Measurements from ENCODE around the gene CTNS.
A peak's percentile ranks its signal among the peaks of the same experiment; 100 is the strongest.

CTNS gene

DNA sequence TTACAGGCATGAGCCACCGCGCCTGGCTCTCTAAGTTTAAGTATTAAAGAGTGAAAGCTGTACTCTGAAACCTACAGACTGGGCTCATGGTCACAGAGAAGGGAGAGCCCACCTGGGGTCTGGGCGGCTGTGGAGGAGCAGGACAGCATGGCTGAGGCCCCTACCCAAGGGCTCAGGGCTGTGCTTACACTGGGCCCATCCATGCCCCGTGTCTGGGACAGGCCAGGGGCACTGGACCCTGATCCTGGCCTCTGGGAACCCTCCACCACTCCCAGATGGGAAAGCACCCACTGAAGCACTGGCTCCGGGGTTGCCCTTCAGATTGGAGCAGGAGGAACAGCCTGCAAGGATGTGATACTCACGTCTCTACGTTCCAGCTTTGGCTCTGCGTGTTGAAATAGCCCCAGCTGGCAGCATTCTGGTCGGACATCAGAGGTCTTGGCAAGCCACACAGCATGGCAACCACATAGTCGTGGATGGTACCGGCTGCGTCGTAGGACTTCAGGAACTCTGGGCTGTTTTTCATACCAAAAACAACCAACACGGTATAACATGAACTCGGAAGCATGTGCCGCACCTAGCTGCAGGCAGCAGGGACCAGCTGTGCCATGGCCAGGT, 13.5 kb upstream of the CTNS start:
- DNase-seq = no peak

DNA sequence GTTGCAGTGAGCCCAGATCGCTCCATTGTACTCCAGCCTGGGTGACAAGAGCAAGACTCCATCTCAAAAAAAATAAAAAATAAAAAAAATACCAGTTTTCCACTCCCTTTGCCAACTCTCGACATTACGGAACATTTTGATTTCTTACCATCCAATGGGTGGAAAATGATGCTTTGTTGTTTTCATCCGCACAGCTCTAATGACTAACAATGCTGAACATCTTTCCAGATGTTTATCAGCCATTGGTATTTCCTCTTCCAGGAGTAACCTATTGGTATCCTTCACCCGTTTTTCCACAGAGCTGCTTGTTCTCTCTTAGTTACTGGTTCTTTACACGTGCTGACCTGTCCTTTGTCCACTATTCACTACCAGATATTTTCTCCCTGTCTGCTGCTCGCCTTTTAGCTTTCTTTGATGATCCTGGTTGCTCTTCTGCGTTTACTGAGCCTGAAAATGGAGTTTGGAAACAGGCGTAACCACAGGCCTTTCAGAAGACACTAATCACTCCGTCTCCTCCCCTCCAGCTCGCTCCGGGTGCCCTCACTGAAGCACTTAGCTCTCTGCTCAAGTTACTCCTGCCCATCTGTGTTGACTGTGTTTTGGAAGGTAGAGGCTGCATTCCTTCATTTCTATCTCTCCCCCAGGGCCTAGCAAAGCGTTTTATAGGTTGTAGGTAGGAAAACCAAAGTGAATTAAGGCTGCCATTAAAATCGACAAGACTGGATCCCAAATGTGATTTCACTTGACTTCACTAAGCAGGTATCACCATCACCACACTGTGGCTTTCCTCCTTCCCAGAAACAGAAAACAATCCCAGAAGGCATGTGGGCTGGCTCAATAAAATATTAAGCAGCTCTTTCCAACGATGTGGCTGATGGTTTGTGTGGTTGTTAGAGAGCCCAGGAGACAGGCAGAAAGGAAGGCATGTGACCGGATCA, 9.5 kb upstream of the CTNS start:
- no peak for DNase-seq

DNA sequence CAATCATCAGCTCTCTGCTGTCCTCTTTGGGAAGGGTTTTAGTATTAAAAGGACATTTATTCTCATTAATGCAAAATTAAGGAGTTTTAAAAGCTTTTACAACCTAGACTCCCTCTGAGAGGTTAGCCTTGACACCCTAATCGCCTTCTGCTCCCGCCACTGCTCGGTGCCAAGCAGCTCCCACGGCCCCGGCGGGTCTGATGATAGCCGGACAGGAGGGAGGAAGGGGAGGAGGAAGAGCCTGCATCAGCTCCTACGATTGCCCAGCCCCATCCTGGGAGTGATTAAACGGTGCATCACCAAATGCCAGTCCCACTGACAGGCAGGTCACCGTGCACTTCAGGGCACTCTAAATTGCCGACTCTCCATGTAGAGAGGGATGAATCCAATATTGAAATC, 8.8 kb upstream of the CTNS start:
- DNase-seq = no peak

DNA sequence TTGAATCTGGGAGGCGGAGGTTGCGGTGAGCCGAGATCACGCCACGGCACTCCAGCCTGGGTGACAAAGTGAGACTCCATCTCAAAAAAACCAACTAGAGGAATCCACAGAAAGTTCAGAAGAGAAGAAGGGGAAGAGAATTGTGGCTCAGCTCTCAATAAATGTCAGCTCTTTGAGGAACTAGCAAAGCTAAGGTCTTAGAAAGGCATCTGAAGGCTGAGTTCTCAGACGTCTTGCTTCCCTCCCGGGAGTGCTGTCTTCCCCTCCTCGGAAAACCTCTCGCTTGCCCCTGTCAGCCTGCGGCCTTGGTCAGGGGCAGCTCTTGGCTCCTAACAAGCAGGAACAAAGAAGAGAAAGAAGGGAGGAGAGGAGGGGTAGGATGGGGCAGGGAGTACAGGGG, 5.8 kb upstream of the CTNS start:
- DNase-seq = peak in 1 of 56 donors; percentile 2

DNA sequence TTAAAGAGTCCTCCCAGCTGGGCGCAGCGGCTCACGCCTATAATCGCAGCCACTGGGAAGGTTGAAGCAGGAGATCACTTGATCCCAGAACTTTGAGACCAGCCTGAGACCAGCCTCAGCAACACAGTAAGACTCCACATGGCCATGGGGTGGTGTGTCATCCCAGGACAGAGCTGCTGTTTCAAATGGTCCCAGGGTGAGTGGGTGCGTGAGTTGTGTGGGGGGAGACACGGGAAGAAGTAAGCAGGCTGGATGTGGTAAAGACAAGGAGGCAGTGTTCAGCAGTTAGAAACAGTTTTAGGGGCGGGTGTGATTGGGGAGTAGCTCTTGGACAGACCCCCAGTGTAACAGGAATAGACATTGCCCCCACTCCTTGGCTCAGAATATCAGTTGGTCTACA, 4.3 kb upstream of the CTNS start:
- no peak for DNase-seq

DNA sequence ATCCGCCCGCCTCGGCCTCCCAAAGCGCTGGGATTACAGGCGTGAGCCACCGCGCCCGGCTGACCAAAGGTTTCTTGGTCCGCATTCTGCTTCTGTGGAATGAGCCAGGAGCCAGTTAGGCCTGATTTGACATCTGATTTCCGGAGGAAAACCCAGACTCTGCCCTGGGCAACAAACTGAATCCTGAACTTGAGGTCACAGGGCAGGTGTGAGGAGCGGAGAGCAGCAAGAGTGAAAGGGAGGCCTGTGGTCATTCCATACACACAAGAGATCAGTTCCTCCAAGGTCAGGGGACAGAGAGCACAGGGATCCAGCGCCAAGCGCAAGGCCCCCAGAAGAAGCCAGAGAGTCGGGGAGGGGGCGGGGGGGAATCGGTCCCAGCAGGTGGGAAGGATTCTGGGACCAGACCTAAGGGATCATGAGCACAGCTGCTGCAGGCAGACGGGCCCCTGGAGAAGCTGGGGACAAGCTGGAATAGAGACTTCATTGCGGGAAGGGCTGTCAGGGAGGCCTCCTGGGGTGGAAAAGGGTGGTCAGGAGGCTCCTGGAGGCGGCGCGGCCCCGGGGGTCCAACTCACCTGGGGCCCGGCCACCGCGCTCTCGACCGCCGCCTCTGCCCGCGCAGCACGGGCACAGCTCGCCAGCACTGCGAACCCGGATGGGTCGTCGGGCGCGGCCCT, 946 bp upstream of the CTNS start:
- DNase-seq = no peak

DNA sequence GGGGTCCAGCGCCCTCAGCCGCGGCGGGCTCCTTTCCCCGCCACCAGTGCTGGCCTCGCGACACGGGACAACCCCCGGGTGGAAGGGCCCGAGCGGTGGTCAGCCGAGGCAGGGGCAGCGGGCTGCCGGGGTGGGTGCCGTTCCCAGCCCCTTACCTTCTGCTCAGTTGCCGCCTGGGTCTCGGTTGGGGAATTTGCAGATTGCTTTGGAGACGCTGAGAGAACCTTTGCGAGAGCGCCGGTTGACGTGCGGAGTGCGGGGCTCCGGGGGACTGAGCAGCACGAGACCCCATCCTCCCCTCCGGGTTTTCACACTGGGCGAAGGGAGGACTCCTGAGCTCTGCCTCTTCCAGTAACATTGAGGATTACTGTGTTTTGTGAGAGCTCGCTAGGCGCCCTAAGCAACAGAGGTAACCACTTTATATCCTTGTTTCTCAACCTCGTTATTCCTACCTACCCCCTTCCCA, 381 bp downstream of the CTNS start:
- DNase-seq = peak in 4 of 56 donors; percentile 22 to 57 (median 38)

DNA sequence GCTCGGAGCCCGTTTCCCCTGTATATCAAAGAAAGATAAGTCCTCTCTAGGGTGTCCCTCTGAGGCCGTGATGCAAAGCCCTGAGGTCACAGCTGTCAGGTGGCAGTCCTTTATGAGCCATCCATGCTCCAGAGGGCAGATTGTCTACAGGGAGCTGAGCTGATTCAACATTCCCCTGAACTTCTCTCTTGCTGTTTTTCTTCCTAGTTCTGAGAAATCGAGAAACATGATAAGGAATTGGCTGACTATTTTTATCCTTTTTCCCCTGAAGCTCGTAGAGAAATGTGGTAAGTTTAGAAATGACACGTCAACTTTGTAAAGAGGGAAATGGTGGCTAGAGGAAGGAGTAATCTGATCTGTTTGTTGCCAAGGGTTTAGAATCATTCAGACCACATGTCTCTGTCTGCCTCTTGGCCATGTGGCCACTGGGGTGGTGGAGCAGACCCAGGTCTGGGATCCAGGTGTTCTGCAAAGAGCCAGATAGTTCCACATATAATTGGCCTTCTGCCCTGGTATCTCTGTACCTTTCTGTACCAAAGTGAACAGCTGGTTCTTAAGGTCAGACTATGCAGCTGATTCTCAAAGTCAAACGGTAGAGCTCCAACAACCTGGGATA, 3.5 kb downstream of the CTNS start:
- DNase-seq = no peak

DNA sequence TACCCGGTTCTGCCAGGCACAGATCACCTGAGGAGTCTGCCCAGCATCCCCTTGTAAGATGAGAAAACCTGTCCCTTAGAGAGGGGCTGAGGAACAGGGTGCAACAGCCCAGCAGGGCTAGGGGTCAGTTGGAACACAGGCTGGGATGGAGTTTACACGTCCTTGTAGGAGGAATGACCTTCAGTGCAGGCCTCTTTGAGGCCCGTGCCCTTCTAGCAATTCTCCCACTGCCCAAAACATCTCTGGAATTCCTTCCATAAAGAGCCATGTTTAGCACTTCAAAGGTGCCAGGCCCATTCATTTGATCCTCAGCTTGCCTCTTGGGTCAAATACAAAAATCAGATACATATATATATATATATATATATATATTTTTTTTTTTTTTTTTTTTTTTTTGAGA, 4.5 kb downstream of the CTNS start:
- DNase-seq = no peak

DNA sequence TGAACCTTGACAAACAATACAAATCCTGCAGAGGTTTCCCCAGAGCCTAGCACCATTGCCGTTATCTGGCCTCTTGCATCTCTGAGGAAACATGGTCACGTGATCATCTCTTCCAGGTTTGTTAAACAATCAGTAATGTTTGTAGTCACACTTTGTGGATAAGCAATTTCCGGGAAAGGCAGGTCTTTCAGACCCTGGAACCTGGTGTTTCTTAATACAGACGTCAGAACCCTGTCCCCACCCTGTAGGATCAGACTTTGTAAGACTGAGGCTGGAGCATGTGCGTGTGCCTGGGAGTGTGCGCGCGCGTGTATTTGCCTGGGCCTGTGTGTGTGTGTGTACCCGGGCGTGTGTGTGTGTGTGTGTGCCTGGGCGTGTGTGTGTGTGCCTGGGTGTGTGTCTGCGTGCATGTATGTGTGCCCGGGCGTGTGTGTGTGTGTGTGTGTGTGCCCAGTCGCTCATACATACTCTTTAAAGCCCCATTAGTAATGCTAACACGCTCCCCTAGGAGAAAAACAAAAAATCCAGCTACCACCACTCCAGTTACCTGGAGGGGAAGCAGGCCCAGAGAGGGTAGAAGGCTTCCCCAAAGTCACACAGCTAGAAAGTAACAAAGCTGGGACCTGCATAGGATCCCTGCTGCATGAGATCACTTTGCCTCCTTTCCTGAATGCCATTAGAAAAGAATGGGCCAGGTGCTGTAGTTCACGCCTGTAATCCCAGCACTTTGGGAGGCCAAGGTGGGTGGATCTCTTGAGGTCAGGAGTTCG, 5.3 kb downstream of the CTNS start:
- no peak for DNase-seq

DNA sequence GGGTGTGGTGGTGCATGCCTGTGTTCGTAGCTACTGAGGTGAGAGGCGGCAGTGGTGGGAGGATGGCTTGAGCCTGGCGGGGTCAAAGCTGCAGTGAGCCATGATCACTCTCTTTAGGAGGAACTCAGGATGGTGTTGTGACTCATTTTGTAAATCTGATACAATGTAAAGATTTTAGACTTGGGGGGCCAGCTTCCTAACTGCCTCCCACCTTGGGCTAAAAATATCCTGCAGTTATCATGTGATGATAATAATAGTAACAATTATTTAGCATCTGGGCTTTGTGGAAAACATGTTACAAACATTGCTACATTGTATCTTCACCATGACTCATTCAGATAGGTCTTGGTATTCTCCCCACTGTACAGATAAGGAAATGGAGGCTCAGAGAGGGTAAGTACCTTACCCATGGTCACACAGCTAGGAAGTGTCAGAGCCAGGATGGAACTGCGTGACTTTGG, 7.4 kb downstream of the CTNS start:
- DNase-seq = no peak

DNA sequence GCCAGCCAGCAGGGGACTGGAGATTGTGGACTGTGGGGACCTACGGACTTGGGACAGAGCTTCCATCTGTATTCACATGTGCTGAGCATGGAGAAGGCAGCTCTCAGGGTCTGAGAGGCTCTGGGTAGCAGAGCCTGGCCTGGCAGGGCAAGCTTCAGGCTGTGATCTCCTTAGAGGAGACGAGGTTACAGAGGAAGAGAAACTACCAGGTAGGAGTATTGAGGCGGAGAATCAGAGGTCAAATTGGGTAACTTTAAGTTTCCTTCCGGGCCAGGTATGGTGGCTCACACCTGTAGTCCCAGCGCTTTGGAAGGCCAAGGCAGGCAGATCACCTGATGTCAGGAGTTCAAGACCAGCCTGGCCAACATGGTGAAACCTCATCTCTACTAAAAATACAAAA, 8.8 kb downstream of the CTNS start:
- no peak for DNase-seq

DNA sequence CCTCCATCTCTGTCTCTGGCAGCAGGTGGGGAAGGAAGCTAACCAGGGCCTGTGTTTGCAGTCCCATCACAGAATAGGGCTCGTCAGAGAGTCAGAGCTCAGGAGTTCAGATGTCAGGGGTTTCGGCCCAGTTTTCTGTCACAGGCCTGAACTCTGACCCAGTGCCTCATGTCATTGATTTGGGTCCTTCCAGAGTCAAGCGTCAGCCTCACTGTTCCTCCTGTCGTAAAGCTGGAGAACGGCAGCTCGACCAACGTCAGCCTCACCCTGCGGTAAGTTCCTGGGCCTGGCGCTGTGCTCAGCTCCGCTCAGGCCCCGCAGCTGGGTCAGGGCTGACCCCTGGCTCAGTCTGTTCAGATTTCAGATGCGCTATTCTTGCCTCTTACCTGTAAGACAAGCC, 10.7 kb downstream of the CTNS start:
- no peak for DNase-seq

DNA sequence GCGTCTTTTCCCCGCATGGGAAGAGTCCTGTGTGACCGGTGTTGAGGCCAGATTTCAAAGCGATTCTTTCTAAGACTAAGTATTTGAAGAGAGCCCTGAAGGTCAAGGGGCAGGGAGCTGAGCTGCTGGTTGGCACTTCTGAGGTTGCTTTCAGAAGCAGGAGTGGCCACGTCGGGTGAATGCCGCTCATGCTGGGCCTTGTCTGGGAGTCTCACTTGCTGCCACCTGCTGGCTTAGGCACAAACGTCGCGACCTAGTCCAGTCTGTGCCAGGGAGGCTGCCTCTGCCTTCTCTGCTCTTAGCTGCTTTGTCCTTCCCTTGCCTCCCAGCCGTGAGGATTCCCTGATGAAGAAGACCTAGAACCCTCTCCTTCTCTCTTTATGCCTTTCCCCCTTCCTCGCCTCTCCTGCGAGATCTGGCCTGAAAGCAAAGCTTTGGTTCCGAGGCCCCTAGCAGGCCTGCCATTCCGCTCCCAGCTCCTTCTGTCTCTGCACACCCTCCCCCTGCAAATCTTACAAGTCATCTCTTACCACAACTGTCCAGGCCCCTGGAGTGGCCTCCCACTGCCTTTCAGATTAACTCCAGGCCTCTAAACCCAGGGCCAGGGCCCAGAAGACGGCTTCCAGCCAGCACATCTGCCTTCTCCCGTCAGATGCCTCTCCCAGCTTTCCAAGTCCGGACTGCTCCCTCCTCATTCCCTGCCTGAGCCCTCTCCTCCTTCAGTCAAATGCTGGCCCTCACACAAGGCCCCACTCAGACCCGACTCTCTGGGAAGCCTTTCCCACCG, 11.4 kb downstream of the CTNS start:
- DNase-seq = peak in 44 of 56 donors; percentile 14 to 78 (median 50)

DNA sequence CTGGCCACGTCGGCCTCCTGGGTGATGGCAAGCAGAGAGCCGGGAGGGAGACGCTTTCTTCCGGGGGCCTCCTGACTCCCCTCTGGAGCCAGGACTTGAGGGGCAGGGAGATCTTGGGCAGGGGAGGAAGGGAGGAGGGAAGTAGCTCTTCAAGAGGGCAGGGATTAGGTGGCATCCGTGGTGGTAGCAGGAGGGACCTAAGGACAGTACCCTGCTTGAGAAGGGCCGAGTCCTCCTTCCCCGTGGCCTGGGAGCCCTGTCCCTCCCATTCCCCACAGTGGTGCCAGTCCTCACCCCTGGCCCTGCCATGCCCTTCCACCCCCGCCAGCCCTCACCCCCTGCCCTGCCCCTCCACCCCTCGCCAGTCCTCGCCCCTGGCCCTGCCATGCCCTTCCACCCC, 19.2 kb downstream of the CTNS start:
- DNase-seq = no peak

DNA sequence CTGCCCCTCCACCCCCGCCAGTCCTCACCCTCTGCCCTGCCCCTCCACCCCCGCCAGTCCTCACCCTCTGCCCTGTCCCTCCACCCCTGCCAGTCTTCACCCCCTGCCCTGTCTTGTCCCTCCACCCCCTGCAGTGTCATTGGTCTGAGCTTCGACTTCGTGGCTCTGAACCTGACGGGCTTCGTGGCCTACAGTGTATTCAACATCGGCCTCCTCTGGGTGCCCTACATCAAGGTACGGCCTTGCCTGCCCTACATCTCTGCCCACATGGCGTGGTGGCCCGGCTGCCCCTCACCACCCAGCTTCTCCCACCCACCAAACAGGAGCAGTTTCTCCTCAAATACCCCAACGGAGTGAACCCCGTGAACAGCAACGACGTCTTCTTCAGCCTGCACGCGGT, 19.8 kb downstream of the CTNS start:
- DNase-seq = no peak

DNA sequence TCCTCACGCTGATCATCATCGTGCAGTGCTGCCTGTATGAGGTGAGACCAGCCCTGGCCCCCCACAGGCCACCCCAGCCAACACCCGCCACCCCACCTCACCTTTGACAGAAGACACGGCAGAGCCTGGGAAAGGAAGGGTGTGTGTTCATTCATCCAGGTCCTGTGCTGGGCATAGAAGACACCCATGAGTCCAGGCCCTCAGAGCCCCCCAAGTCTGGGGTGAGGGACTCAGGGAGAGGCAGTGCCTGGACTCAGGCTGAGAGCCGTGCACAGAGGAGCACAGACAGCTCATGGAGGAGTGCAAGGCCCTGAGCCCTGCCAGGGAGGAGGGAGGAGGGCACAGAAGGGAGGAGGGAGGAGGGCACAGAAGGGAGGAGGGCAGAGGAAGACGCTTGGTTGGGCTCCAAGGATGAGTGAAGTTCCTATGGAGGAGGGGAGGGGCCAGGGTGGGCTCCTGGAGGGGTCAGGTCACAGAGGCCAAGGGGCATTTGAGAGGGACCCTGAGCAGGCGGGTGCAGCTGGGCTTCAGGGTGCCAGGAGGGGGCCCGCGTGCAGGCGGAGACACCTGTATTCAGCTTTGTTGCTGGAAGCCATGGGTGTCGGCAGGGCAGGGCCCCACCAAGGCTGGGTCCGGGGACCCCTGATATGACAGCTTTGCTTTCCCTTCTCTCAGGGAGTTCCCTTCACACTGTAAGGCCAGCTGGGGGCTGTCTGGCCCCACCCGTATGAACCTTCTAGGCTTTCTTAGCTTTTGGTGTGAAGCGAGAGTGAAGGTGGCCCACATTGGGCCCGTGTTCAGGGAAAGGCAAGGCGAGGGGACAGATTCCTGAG, 20.4 kb downstream of the CTNS start:
- no peak for DNase-seq

DNA sequence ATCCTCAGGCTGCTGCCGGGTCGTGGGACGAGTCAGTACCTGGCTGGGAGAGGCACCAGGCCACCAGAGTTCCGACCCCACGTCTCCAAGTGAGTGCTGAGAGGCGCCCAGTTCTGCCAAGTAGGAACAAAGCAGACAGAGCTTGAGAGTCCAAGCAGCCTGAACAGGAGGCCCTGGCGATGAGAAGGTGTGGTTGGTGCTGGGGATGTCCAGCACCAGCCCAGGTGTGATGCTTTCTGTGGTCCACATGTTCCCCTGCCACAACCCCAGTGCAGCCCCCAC, 21.0 kb downstream of the CTNS start:
- no peak for DNase-seq
